Raji (cell line): ENCODE data around the gene SLC35B1.

ENCODE experiments used
- POLR2A ChIP-seq: IDR thresholded peaks from 2 replicates; pipeline ENCODE4 v1.6.1; 2011; ENCODE audit warnings: low read depth, low read length, control low read depth; ENCODE audit not compliant: insufficient read depth

SLC35B1 gene

GRCh38 chr17:49659661-49660382 lies 47.9 kb downstream of the SLC35B1 start:
- no peak for TF ChIP-seq POLR2A

GRCh38 chr17:49656247-49656646 lies 51.5 kb downstream of the SLC35B1 start:
- no peak for TF ChIP-seq POLR2A
